ENCODE measurements around the gene NUB1. TPM values are rescaled to one million over a fixed set of nuclear protein-coding genes. Genes with fewer than 3 reads are reported as not detected.

The NUB1 gene
- total and polyA plus RNA-seq, 2 donors, result 48.5 to 69.8 TPM

GRCh38 chr7:151390598-151391357, 49.2 kb downstream of the NUB1 start:
- Histone ChIP-seq H3K27me3 (ENCODE audit: control insufficient read depth in 2 of 2, insufficient read depth in 1 of 2, low read length in 1 of 2) (peaks cover 0 to 28% of the 10 kb centered on the region in 2 donors), H3K27ac (ENCODE audit: low read depth in 1 of 2, low read length in 1 of 2) (no peak overlapping the region), H3K4me1 (ENCODE audit: control insufficient read depth in 2 of 2, insufficient read depth in 2 of 2, low read length in 2 of 2) (peaks cover 0 to 27% of the 10 kb centered on the region in 2 donors), H3K4me3 (ENCODE audit: low read length in 2 of 2) (no peak overlapping the region), H3K36me3 (ENCODE audit: control insufficient read depth in 2 of 2, insufficient read depth in 2 of 2, low read length in 1 of 2) (no peaks in the 10 kb centered on the region), H3K9me3 (ENCODE audit: control insufficient read depth in 2 of 2, insufficient read depth in 1 of 2, low read length in 1 of 2) (no peaks in the 10 kb centered on the region)
- WGBS, result 76% methylated on average over 25 of the region's 25 CpGs
- DNase-seq (ENCODE audit: low read depth in 6 of 9, low spot score in 9 of 9), result no peak

GRCh38 chr7:151391358-151391730, 49.7 kb downstream of the NUB1 start:
- Histone ChIP-seq H3K4me3 (ENCODE audit: low read length in 2 of 2) (no peak overlapping the region), H3K27me3 (ENCODE audit: control insufficient read depth in 2 of 2, insufficient read depth in 1 of 2, low read length in 1 of 2) (peaks cover 0 to 23% of the 10 kb centered on the region in 2 donors), H3K4me1 (ENCODE audit: control insufficient read depth in 2 of 2, insufficient read depth in 2 of 2, low read length in 2 of 2) (peaks cover 0 to 27% of the 10 kb centered on the region in 2 donors), H3K36me3 (ENCODE audit: control insufficient read depth in 2 of 2, insufficient read depth in 2 of 2, low read length in 1 of 2) (no peaks in the 10 kb centered on the region), H3K27ac (ENCODE audit: low read depth in 1 of 2, low read length in 1 of 2) (no peak overlapping the region), H3K9me3 (ENCODE audit: control insufficient read depth in 2 of 2, insufficient read depth in 1 of 2, low read length in 1 of 2) (no peaks in the 10 kb centered on the region)
- no peak for DNase-seq (ENCODE audit: low read depth in 6 of 9, low spot score in 9 of 9)
- WGBS, result 97% methylated on average over 9 of the region's 9 CpGs

GRCh38 chr7:151392002-151392401, 50.4 kb downstream of the NUB1 start:
- no peak overlapping the region for H3K4me3 ChIP-seq (ENCODE audit: low read length in 2 of 2)
- no peak for DNase-seq (ENCODE audit: low read depth in 6 of 9, low spot score in 9 of 9)
- no peaks in the 10 kb centered on the region for H3K36me3 ChIP-seq (ENCODE audit: control insufficient read depth in 2 of 2, insufficient read depth in 2 of 2, low read length in 1 of 2)
- H3K27ac ChIP-seq (ENCODE audit: low read depth in 1 of 2, low read length in 1 of 2), result no peak overlapping the region
- 95% methylated on average over 8 of the region's 8 CpGs for WGBS
- peaks cover 0 to 27% of the 10 kb centered on the region in 2 donors for H3K4me1 ChIP-seq (ENCODE audit: control insufficient read depth in 2 of 2, insufficient read depth in 2 of 2, low read length in 2 of 2)
- peaks cover 0 to 21% of the 10 kb centered on the region in 2 donors for H3K27me3 ChIP-seq (ENCODE audit: control insufficient read depth in 2 of 2, insufficient read depth in 1 of 2, low read length in 1 of 2)
- H3K9me3 ChIP-seq (ENCODE audit: control insufficient read depth in 2 of 2, insufficient read depth in 1 of 2, low read length in 1 of 2), result peaks cover 0 to 2% of the 10 kb centered on the region in 2 donors

- Histone ChIP-seq H3K27me3 (ENCODE audit: control insufficient read depth in 2 of 2, insufficient read depth in 1 of 2, low read length in 1 of 2) (peaks cover 0 to 23% of the 10 kb centered on the region in 2 donors), H3K36me3 (ENCODE audit: control insufficient read depth in 2 of 2, insufficient read depth in 2 of 2, low read length in 1 of 2) (no peaks in the 10 kb centered on the region), H3K9me3 (ENCODE audit: control insufficient read depth in 2 of 2, insufficient read depth in 1 of 2, low read length in 1 of 2) (peaks cover 0 to 6% of the 10 kb centered on the region in 2 donors), H3K4me3 (ENCODE audit: low read length in 2 of 2) (no peak overlapping the region), H3K27ac (ENCODE audit: low read depth in 1 of 2, low read length in 1 of 2) (no peak overlapping the region), H3K4me1 (ENCODE audit: control insufficient read depth in 2 of 2, insufficient read depth in 2 of 2, low read length in 2 of 2) (peaks cover 0 to 27% of the 10 kb centered on the region in 2 donors)
- WGBS, result 95% methylated on average over 13 of the region's 13 CpGs
- no peak for DNase-seq (ENCODE audit: low read depth in 6 of 9, low spot score in 9 of 9)
Measured at GRCh38 chr7:151392426-151392825, 50.8 kb downstream of the NUB1 start.

GRCh38 chr7:151393031-151393977, 51.7 kb downstream of the NUB1 start:
- Histone ChIP-seq H3K4me3 (ENCODE audit: low read length in 2 of 2) (no peak overlapping the region), H3K27me3 (ENCODE audit: control insufficient read depth in 2 of 2, insufficient read depth in 1 of 2, low read length in 1 of 2) (peaks cover 0 to 23% of the 10 kb centered on the region in 2 donors), H3K9me3 (ENCODE audit: control insufficient read depth in 2 of 2, insufficient read depth in 1 of 2, low read length in 1 of 2) (peaks cover 2 to 10% of the 10 kb centered on the region in 2 donors), H3K4me1 (ENCODE audit: control insufficient read depth in 2 of 2, insufficient read depth in 2 of 2, low read length in 2 of 2) (peaks cover 0 to 27% of the 10 kb centered on the region in 2 donors), H3K27ac (ENCODE audit: low read depth in 1 of 2, low read length in 1 of 2) (no peak overlapping the region), H3K36me3 (ENCODE audit: control insufficient read depth in 2 of 2, insufficient read depth in 2 of 2, low read length in 1 of 2) (no peaks in the 10 kb centered on the region)
- WGBS, result 81% methylated on average over 31 of the region's 31 CpGs
- DNase-seq (ENCODE audit: low read depth in 6 of 9, low spot score in 9 of 9), result peak in 2 of 9 donors; percentile 18 to 50

GRCh38 chr7:151394076-151395035, 52.7 kb downstream of the NUB1 start:
- Histone ChIP-seq H3K4me1 (ENCODE audit: control insufficient read depth in 2 of 2, insufficient read depth in 2 of 2, low read length in 2 of 2) (peaks cover 0 to 27% of the 10 kb centered on the region in 2 donors), H3K36me3 (ENCODE audit: control insufficient read depth in 2 of 2, insufficient read depth in 2 of 2, low read length in 1 of 2) (no peaks in the 10 kb centered on the region), H3K27ac (ENCODE audit: low read depth in 1 of 2, low read length in 1 of 2) (no peak overlapping the region), H3K9me3 (ENCODE audit: control insufficient read depth in 2 of 2, insufficient read depth in 1 of 2, low read length in 1 of 2) (peaks cover 2 to 10% of the 10 kb centered on the region in 2 donors), H3K4me3 (ENCODE audit: low read length in 2 of 2) (no peak overlapping the region), H3K27me3 (ENCODE audit: control insufficient read depth in 2 of 2, insufficient read depth in 1 of 2, low read length in 1 of 2) (peaks cover 0 to 23% of the 10 kb centered on the region in 2 donors)
- DNase-seq (ENCODE audit: low read depth in 6 of 9, low spot score in 9 of 9), result no peak
- WGBS, result 98% methylated on average over 35 of the region's 35 CpGs

- peaks cover 2 to 10% of the 10 kb centered on the region in 2 donors for H3K9me3 ChIP-seq (ENCODE audit: control insufficient read depth in 2 of 2, insufficient read depth in 1 of 2, low read length in 1 of 2)
- peaks cover 0 to 26% of the 10 kb centered on the region in 2 donors for H3K4me1 ChIP-seq (ENCODE audit: control insufficient read depth in 2 of 2, insufficient read depth in 2 of 2, low read length in 2 of 2)
- no peak overlapping the region for H3K4me3 ChIP-seq (ENCODE audit: low read length in 2 of 2)
- H3K27me3 ChIP-seq (ENCODE audit: control insufficient read depth in 2 of 2, insufficient read depth in 1 of 2, low read length in 1 of 2), result peaks cover 0 to 19% of the 10 kb centered on the region in 2 donors
- H3K36me3 ChIP-seq (ENCODE audit: control insufficient read depth in 2 of 2, insufficient read depth in 2 of 2, low read length in 1 of 2), result no peaks in the 10 kb centered on the region
- DNase-seq (ENCODE audit: low read depth in 6 of 9, low spot score in 9 of 9), result no peak
- 96% methylated on average over 13 of the region's 13 CpGs for WGBS
- H3K27ac ChIP-seq (ENCODE audit: low read depth in 1 of 2, low read length in 1 of 2), result no peak overlapping the region
Measured at GRCh38 chr7:151395036-151395367, 53.4 kb downstream of the NUB1 start.

- DNase-seq (ENCODE audit: low read depth in 6 of 9, low spot score in 9 of 9), result no peak
- Histone ChIP-seq H3K27me3 (ENCODE audit: control insufficient read depth in 2 of 2, insufficient read depth in 1 of 2, low read length in 1 of 2) (peaks cover 0 to 15% of the 10 kb centered on the region in 2 donors), H3K36me3 (ENCODE audit: control insufficient read depth in 2 of 2, insufficient read depth in 2 of 2, low read length in 1 of 2) (no peaks in the 10 kb centered on the region), H3K9me3 (ENCODE audit: control insufficient read depth in 2 of 2, insufficient read depth in 1 of 2, low read length in 1 of 2) (peaks cover 2 to 10% of the 10 kb centered on the region in 2 donors), H3K4me1 (ENCODE audit: control insufficient read depth in 2 of 2, insufficient read depth in 2 of 2, low read length in 2 of 2) (peaks cover 0 to 17% of the 10 kb centered on the region in 2 donors), H3K27ac (ENCODE audit: low read depth in 1 of 2, low read length in 1 of 2) (no peak overlapping the region), H3K4me3 (ENCODE audit: low read length in 2 of 2) (no peak overlapping the region)
- WGBS, result 97% methylated on average over 10 of the region's 10 CpGs
Measured at GRCh38 chr7:151396328-151396970, 54.8 kb downstream of the NUB1 start.
